HG02884 (cell line): ENCODE results near the gene TSG101.

Source experiments
- ATAC-seq: cut with Tn5 transposase; IDR thresholded peaks from one replicate; pipeline ENCODE4 v1.9.1; 2021; ENCODE audit warnings: mild to moderate bottlenecking, moderate library complexity; ENCODE audit not compliant: unreplicated experiment

TSG101 gene

GRCh38 chr11:18495271-18495670, 31.5 kb downstream of the TSG101 start:
- no peak for ATAC-seq

- no peak for ATAC-seq
Measured at GRCh38 chr11:18493310-18493709, 33.4 kb downstream of the TSG101 start.

DNA sequence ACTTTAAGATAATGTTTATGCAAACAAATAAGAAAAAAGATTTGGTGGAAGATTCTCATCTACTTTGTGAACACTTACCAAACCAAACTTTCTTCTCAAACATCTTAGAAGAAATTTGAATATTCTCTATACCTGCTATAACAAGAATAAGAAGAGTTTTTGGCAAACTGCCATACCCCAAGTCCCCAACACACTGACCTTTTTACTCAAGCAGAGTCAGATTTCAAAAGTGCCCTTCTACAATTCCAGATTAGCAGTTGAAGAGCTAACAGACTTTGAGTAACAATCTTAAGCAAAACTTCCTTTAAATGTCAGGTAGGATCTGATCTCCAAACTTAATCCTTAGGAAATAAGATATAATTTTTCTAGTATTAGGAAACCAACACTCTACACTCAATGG, 33.9 kb downstream of the TSG101 start:
- ATAC-seq: no peak

GRCh38 chr11:18491924-18492323, 34.8 kb downstream of the TSG101 start:
- ATAC-seq: no peak

- ATAC-seq: no peak
Measured at GRCh38 chr11:18490736-18491485, 35.8 kb downstream of the TSG101 start.

DNA sequence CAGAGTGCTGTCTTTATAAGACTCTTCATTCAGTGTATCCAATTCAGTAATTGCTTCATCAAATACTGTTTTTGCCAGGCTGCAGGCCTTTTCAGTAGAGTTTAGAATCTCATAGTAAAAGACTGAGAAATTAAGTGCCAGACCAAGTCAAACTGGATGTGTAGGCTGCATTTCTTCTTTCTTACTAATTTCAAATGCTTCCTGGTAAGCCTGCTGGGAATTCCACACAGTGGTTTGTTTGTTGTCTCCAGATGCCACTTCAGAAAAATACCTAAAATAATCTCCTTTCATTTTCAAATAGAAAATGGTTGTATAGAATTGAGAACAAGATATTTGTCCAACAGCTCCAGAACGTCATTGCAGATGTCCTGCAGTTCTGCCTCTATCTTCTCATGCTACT, 36.4 kb downstream of the TSG101 start:
- no peak for ATAC-seq

DNA sequence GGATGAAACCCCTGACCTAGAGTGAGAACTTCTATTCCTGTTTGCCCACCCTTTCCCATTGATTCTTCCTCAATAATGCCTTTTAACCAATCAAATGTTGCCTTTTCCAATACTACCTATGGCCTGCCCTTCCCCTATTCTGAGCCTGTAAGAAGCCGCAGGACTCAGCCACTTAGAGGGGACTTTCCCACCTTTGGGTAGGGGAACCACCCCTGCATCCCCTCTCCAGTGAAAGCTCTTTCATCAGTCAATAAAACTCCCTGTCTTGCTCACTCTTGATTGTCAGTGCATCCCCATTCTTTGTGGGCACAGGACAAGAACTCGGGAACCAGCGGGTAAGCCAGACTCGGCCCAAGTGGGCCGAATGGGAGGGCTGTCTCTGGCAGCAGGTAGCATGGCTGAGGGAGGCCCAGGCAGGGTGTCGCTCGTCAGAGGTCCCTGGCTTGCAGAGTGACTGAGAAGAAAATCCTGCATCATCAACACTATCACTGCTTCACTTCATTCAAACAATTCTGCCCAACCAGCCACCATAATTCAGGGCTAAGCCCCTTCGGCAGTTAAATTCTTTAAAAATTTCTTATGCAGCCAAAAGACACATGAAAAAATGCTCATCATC, 40.7 kb downstream of the TSG101 start:
- ATAC-seq: peak; percentile 74

- no peak for ATAC-seq
Measured at GRCh38 chr11:18479063-18479462, 47.7 kb downstream of the TSG101 start.

GRCh38 chr11:18472587-18472986, 54.2 kb downstream of the TSG101 start:
- no peak for ATAC-seq

GRCh38 chr11:18471995-18472394, 54.7 kb downstream of the TSG101 start:
- no peak for ATAC-seq

DNA sequence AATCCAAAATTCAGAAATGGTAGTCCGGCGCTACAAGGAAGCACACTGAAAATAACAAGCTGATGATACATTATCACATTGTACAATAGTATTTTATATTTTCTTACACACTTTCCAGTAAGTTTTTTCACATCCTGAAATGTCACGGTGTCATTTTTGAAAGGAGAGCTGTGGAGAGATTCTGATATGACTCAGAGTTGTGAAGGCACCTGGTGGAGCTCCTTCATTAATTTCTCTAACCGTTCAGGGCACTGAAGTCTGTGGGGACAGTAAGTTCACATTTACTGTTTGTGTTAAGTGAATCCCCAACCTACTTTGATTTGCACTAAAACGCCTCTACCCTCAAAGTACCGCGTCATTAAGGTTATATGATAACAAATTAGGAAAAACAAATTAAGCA, 57.8 kb downstream of the TSG101 start:
- ATAC-seq: no peak

DNA sequence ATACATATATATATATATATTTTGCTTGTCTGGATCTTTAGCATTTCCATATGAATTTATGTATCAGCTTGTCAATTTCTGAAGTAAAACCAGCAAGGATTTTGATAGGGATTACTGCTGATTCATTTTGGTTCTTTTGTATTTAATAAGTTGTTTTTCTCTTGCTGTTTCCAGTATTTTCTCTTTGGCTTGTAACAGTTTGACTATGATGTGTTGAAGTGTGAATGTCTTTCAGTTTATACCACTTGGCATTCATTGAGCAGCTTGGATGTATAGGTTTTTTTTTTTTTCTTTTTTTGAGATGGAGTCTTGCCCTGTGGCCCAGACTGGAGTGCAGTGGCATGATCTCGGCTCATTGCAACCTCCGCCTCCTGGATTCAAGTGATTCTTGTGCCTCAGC, 58.7 kb downstream of the TSG101 start:
- ATAC-seq: no peak

- ATAC-seq: no peak
Measured at GRCh38 chr11:18466402-18466801, 60.3 kb downstream of the TSG101 start.

- no peak for ATAC-seq
Measured at GRCh38 chr11:18463439-18463838, 63.3 kb downstream of the TSG101 start.

- ATAC-seq: no peak
Measured at GRCh38 chr11:18461909-18462308, 64.8 kb downstream of the TSG101 start.

DNA sequence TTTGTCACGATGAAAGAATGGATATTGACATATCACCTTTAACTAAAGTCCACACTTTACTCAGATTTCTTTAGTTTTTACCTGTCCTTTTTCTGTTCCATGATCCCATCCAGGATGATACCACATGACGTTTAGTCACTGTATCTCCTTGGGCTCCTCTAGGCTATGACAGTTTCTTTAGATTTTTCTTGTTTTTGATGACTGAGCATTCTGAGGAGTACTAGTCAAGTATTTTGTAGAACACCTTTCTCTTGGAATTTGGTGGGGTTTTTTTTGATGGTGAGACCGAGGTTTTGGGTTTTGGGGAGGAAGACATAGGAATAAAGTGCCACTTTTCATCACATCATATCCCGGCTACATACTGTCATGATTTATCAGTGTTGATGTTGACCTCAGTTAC, 67.1 kb downstream of the TSG101 start:
- ATAC-seq: no peak

GRCh38 chr11:18457450-18457849, 69.3 kb downstream of the TSG101 start:
- no peak for ATAC-seq

- ATAC-seq: no peak
Measured at GRCh38 chr11:18455686-18456372, 70.9 kb downstream of the TSG101 start, which contains the start of gene LDHAL6A. LDHAL6A (plus strand) TSS chr11:18455856; CDS start chr11:18456681, 825 bp downstream.

DNA sequence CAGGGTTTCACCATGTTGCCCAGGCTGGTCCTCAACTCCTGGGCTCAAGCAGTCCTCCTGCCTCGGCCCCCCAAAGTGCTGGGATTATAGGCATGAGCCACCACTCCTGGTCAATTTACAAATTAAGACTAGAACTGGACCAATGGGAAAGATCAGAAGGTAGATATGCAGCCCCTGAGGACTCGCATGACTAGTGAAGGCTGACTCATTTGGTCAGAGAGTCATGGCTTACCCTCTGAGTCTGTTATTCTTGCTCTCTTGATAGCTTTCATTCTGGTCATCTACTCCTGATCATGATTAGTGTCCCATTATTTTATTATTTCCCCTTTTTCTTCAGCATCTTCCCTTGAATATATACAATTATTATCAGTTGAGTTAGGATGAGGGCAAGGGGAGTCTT, 73.8 kb downstream of the TSG101 start:
- no peak for ATAC-seq

- no peak for ATAC-seq
Measured at GRCh38 chr11:18449251-18449650, 77.5 kb downstream of the TSG101 start.

DNA sequence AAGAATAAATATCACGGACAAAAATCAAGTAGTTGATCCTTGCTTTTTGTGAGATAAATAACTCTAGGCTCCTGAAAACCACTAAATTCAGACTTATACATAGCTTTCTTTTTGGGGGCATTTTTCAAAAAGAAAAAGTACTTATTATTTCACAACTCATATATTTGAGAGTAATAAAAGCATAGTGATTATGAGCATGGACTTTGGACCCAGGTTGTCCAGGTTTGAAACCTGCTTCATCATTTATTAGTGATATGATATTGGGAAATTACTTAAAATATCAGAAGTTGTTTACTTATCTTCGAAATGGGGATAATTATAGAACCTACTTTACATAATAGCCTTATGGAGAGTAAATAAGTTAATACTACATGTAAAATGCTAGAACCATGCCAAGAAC, 88.1 kb downstream of the TSG101 start:
- no peak for ATAC-seq
